ENCODE results near the gene OR4D10.

GRCh38 chr11:59426361-59427067 is 46.6 kb upstream of the OR4D10 start, which contains the start of gene OR5A2:
- TF ChIP-seq FOS (IDR thresholded peaks at IDR 0.05; ENCODE audit: borderline replicate concordance, insufficient read depth, low read length) (no peak), EZH2 (IDR thresholded peaks at IDR 0.05; ENCODE audit: borderline replicate concordance, low read depth, low read length, severe bottlenecking) (no peak)

Measured in endothelial cell of umbilical vein (primary cell).